Heart left ventricle (tissue), 16 donors: ENCODE results near the gene MCTP1. TPM values are rescaled to one million over a fixed set of nuclear protein-coding genes. Genes with fewer than 3 reads are reported as not detected.

Source experiments
- ATAC-seq, 4 donors: fragments of 200-7000 bp; cut with Tn5 transposase; one replicate each; pipeline ENCODE4 v1.9.1; 2020 to 2022; ENCODE audit warnings: moderate library complexity in 4 of 4, mild to moderate bottlenecking in 3 of 4, moderate number of reproducible peaks in 1 of 4
- DNase-seq, 5 donors: peaks; one replicate each; pipeline ENCODE4 v3.0.0-alpha.2; 2020
- H3K27ac ChIP-seq, 12 donors: fragments of 200-600 bp; sonication (generic) in 4 of 12; one replicate each; pipeline versions ENCODE4 v1.5.0 to v1.8.0; 2016 to 2022; ENCODE audit warnings: mild to moderate bottlenecking in 2 of 12
- H3K27me3 ChIP-seq, 9 donors: fragments of 200-600 bp; sonication (generic) in 2 of 9; one replicate each; pipeline versions ENCODE4 v1.5.1 to v1.8.0; 2016 to 2022; ENCODE audit warnings: mild to moderate bottlenecking in 3 of 9
- H3K36me3 ChIP-seq, 9 donors: fragments of 200-600 bp; sonication (generic) in 2 of 9; one replicate each; pipeline versions ENCODE4 v1.5.0 to v1.8.0; 2018 to 2022; ENCODE audit warnings: mild to moderate bottlenecking in 2 of 9
- H3K4me1 ChIP-seq, 12 donors: fragments of 200-600 bp; sonication (generic) in 4 of 12; one replicate each; pipeline versions ENCODE4 v1.5.0 to v1.8.0; 2016 to 2022; ENCODE audit warnings: mild to moderate bottlenecking in 3 of 12
- H3K4me3 ChIP-seq, 12 donors: fragments of 200-600 bp; sonication (generic) in 4 of 12; one replicate each; pipeline versions ENCODE4 v1.5.0 to v1.8.0; 2017 to 2022; ENCODE audit warnings: mild to moderate bottlenecking in 9 of 12, moderate library complexity in 4 of 12
- H3K9me3 ChIP-seq, 12 donors: fragments of 200-600 bp; sonication (generic) in 4 of 12; one replicate each; pipeline versions ENCODE4 v1.5.0 to v1.8.0; 2016 to 2022; ENCODE audit warnings: mild to moderate bottlenecking in 1 of 12
- POLR2A ChIP-seq, 2 donors: fragments of 450-650 bp; IDR thresholded peaks; one replicate each; pipeline ENCODE4 v1.6.1; 2017; ENCODE audit warnings: antibody characterized with exemption in 2 of 2, mild to moderate bottlenecking in 2 of 2, moderate library complexity in 2 of 2
- WGBS, 4 donors: extraction: QIAGEN DNeasy Blood & Tissue Kit in 2 of 4; methylation state at CpG; one replicate each; pipeline versions ENCODE4 v1.1.5 to v1.1.7; 2013 to 2018; 5-methylcytosine and 5-hydroxymethylcytosine counted together
- intact Hi-C, 10 donors: fragments of 100-400 bp; cut with DNase I; formaldehyde crosslinking; loops; one replicate each; pipeline versions ENCODE4 v1.11.1 to v1.14.2; 2022
- polyA plus RNA-seq, 2 donors: library from polyadenylated mRNA; stranded (reverse); fragments of 200-250 nt; gene quantifications; one replicate each; pipeline ENCODE4 v1.2.3, GENCODE V29; 2013
- total RNA-seq, 9 donors: library from RNA; depleted of rRNA in 2 of 9; stranded (reverse); fragments of >200 nt in 2 of 9; fragmentation: NEBNext Ultra II Directional in 3 of 9; extraction: Animal tissue kit (Norgen Biotek cat#: 25700) in 3 of 9; gene quantifications; one replicate each; pipeline versions ENCODE4 v1.1.0 to v1.2.4, GENCODE V29; 2016 to 2023
- TF ChIP-seq, protein P1 (sequence below), 12 donors: fragments of 200-600 bp; sonication (generic) in 4 of 12; IDR thresholded peaks; one replicate each; pipeline versions ENCODE4 v1.5.0 to v1.8.0; 2018 to 2022; ENCODE audit warnings: antibody characterized with exemption in 12 of 12, mild to moderate bottlenecking in 5 of 12
- donor health status: ischemic (EF 13 %, LVEDD 7.1; RV severe dilation, severe dysfunction).
- donor health status: healthy with polysubstance abuse.
- donor health status: DM: no; HTN: yes; CAD: no.
- donor health status: DM: no; HTN: no; CAD: no.
- donor health status: ischemic (EF 25% LVEDD 6.9; RV normal size, moderate dysfunction).
- donor health status: ischemic (EF 25% LVEDD 5.7; RV mildly dilated, moderate dysfunction).
- donor health status: healthy.
- donor health status: DM: yes; HTN: yes; CAD: no.
- donor health status: ischemic (EF 35%, LVEDD 5.7; RV mildly dilated, moderate dysfunction).
- donor health status: nonischemic (EF 11% LVEDD 7.7; RV severe dilation, severe dysfunction).
- donor health status: DM: yes; HTN: yes; CAD: no.
- donor health status: PGD.
- donor health status: ischemic (EF 29% LVEDD 5.4; RV normal size, mild dysfunction).
- donor health status: nonischemic (EF 23%, LVEDD 6.1; RV moderate dilation, normal function).

MCTP1 gene
- total and polyA plus RNA-seq, 11 donors: 0.91 to 28.4 (median 6.1) TPM

DNA sequence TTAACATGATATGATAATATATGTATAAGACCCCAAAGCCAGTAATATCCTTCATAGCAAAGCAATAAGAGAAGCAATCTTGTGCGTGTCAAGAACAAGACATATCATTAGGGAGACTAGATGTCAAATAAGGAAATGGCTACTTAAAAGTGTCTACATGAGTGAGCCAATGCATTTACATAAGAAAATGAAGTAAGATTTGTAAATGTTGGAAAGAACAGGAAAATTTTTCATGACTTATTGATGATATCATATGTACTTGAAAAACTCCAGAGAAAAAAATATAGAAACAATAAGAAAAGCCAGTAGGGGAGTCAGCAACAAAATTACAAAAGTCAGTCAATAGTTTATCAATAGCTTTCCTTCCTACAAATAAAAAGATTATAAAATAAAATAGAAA lies 13.8 kb upstream of the MCTP1 start:
- Histone ChIP-seq H3K9me3 (no peaks in the 10 kb centered on the region), H3K27me3 (peaks cover 0 to 6% (median 0%) of the 10 kb centered on the region in 9 donors), H3K4me3 (no peak overlapping the region), H3K36me3 (no peaks in the 10 kb centered on the region), H3K27ac (no peak overlapping the region), H3K4me1 (no peaks in the 10 kb centered on the region)
- no peak for ATAC-seq
- DNase-seq: no peak
- 83 to 89% (median 84%) methylated on average over 1 of the region's 1 CpG for WGBS, 4 donors
- no peak for TF ChIP-seq POLR2A (IDR thresholded peaks at IDR 0.05)
- TF ChIP-seq, protein P1, sequence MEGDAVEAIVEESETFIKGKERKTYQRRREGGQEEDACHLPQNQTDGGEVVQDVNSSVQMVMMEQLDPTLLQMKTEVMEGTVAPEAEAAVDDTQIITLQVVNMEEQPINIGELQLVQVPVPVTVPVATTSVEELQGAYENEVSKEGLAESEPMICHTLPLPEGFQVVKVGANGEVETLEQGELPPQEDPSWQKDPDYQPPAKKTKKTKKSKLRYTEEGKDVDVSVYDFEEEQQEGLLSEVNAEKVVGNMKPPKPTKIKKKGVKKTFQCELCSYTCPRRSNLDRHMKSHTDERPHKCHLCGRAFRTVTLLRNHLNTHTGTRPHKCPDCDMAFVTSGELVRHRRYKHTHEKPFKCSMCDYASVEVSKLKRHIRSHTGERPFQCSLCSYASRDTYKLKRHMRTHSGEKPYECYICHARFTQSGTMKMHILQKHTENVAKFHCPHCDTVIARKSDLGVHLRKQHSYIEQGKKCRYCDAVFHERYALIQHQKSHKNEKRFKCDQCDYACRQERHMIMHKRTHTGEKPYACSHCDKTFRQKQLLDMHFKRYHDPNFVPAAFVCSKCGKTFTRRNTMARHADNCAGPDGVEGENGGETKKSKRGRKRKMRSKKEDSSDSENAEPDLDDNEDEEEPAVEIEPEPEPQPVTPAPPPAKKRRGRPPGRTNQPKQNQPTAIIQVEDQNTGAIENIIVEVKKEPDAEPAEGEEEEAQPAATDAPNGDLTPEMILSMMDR (IDR thresholded peaks at IDR 0.05): no peak
- intact Hi-C loops: no loop called here

GRCh38 chr5:95296291-95296690 lies 11.4 kb upstream of the MCTP1 start:
- intact Hi-C loops: no loop called here
- H3K4me3 ChIP-seq: no peak overlapping the region
- H3K27ac ChIP-seq: no peak overlapping the region
- DNase-seq (no peak), ATAC-seq (no peak)
- H3K36me3 ChIP-seq: no peaks in the 10 kb centered on the region
- no peaks in the 10 kb centered on the region for H3K4me1 ChIP-seq
- WGBS, 4 donors: 83 to 86% (median 85%) methylated on average over 2 of the region's 2 CpGs
- peaks cover 0 to 13% (median 0%) of the 10 kb centered on the region in 9 donors for H3K27me3 ChIP-seq
- TF ChIP-seq, protein P1 (IDR thresholded peaks at IDR 0.05): no peak
- TF ChIP-seq POLR2A (IDR thresholded peaks at IDR 0.05): no peak
- H3K9me3 ChIP-seq: no peaks in the 10 kb centered on the region

GRCh38 chr5:95285409-95285755 lies 488 bp upstream of the MCTP1 start:
- no peak overlapping the region for H3K27ac ChIP-seq
- intact Hi-C loops: no loop called here
- no peaks in the 10 kb centered on the region for H3K36me3 ChIP-seq
- peaks cover 18 to 84% (median 52%) of the 10 kb centered on the region in 9 donors for H3K27me3 ChIP-seq
- H3K4me3 ChIP-seq: peak overlapping the region in 11 of 12 donors; percentile 48 to 66 (median 58)
- no peak for TF ChIP-seq POLR2A (IDR thresholded peaks at IDR 0.05)
- TF ChIP-seq, protein P1 (IDR thresholded peaks at IDR 0.05): no peak
- no peak for ATAC-seq
- DNase-seq: no peak
- H3K4me1 ChIP-seq: peaks cover 0 to 25% (median 15%) of the 10 kb centered on the region in 12 donors
- whole genome bisulfite sequencing, 4 donors: 3 to 4% (median 4%) methylated on average over 13 of the region's 13 CpGs
- H3K9me3 ChIP-seq: no peaks in the 10 kb centered on the region

GRCh38 chr5:95283761-95284571 lies 928 bp downstream of the MCTP1 start:
- Histone ChIP-seq H3K9me3 (no peaks in the 10 kb centered on the region), H3K4me3 (peak overlapping the region; percentile 46 to 66 (median 58)), H3K36me3 (no peaks in the 10 kb centered on the region), H3K27me3 (peaks cover 18 to 90% (median 52%) of the 10 kb centered on the region in 9 donors), H3K4me1 (peaks cover 0 to 25% (median 15%) of the 10 kb centered on the region in 12 donors), H3K27ac (no peak overlapping the region)
- WGBS, 4 donors: 1 to 4% (median 1%) methylated on average over 21 to 89 of the region's 89 CpGs
- DNase-seq: peak in 3 of 5 donors; percentile 25 to 65 (median 33)
- peak in 3 of 4 donors; percentile 47 to 65 (median 53) for ATAC-seq
- no peak for TF ChIP-seq POLR2A (IDR thresholded peaks at IDR 0.05)
- TF ChIP-seq, protein P1 (IDR thresholded peaks at IDR 0.05): peak in 11 of 12 donors; percentile 17 to 45 (median 24)
- intact Hi-C loops: no loop called here
